ENCODE results near the gene CLSTN1. TPM values are rescaled to one million over a fixed set of nuclear protein-coding genes. Genes with fewer than 3 reads are reported as not detected.
A peak's percentile ranks its signal among the peaks of the same experiment; 100 is the strongest.

CLSTN1 gene
- total and polyA plus RNA-seq, 2 experiments from 2014 or later, result 70.9 to 81.5 TPM

GRCh38 chr1:9870572-9870971 is 46.8 kb upstream of the CLSTN1 start:
- Histone ChIP-seq H3K27me3 (no peaks in the 10 kb centered on the region), H3K9me3 (ENCODE audit: low read depth) (no peaks in the 10 kb centered on the region), H3K4me1 (ENCODE audit: low read depth) (peaks cover 6% of the 10 kb centered on the region), H3K4me3 (no peak overlapping the region), H3K36me3 (peaks cover 4% of the 10 kb centered on the region), H3K27ac (no peak overlapping the region)
- TF ChIP-seq CTCF (IDR thresholded peaks at IDR 0.05; ENCODE audit: low read depth, low read length), result no peak
- DNase-seq (ENCODE audit: low read depth in 1 of 2, low spot score in 1 of 2), result no peak

- no peaks in the 10 kb centered on the region for H3K27me3 ChIP-seq
- no peak for TF ChIP-seq CTCF (IDR thresholded peaks at IDR 0.05; ENCODE audit: low read depth, low read length)
Observed at GRCh38 chr1:9869831-9870251, 46.1 kb upstream of the CLSTN1 start.

GRCh38 chr1:9868244-9868590 is 44.5 kb upstream of the CLSTN1 start:
- no peaks in the 10 kb centered on the region for H3K4me1 ChIP-seq (ENCODE audit: low read depth)
- DNase-seq (ENCODE audit: low read depth in 1 of 2, low spot score in 1 of 2), result no peak
- peaks cover 4% of the 10 kb centered on the region for H3K36me3 ChIP-seq
- H3K4me3 ChIP-seq, result no peak overlapping the region
- no peak for TF ChIP-seq CTCF (IDR thresholded peaks at IDR 0.05; ENCODE audit: low read depth, low read length)
- H3K9me3 ChIP-seq (ENCODE audit: low read depth), result no peaks in the 10 kb centered on the region
- H3K27ac ChIP-seq, result peak overlapping the region; percentile 50
- no peaks in the 10 kb centered on the region for H3K27me3 ChIP-seq

More at GRCh38 chr1:9869831-9870251, 46.1 kb upstream of the CLSTN1 start:
- DNase-seq (ENCODE audit: low read depth in 1 of 2, low spot score in 1 of 2), result no peak
- H3K9me3 ChIP-seq (ENCODE audit: low read depth), result no peaks in the 10 kb centered on the region
- no peaks in the 10 kb centered on the region for H3K4me1 ChIP-seq (ENCODE audit: low read depth)
- H3K36me3 ChIP-seq, result peaks cover 4% of the 10 kb centered on the region
- no peak overlapping the region for H3K4me3 ChIP-seq
- no peak overlapping the region for H3K27ac ChIP-seq

GRCh38 chr1:9867408-9868243 is 43.9 kb upstream of the CLSTN1 start:
- peak; percentile 95 for TF ChIP-seq CTCF (IDR thresholded peaks at IDR 0.05; ENCODE audit: low read depth, low read length)
- H3K36me3 ChIP-seq, result peaks cover 4% of the 10 kb centered on the region
- no peaks in the 10 kb centered on the region for H3K4me1 ChIP-seq (ENCODE audit: low read depth)
- H3K4me3 ChIP-seq, result no peak overlapping the region
- no peaks in the 10 kb centered on the region for H3K9me3 ChIP-seq (ENCODE audit: low read depth)
- DNase-seq (ENCODE audit: low read depth in 1 of 2, low spot score in 1 of 2), result peak; percentile 76 to 82
- H3K27ac ChIP-seq, result peak overlapping the region; percentile 50
- H3K27me3 ChIP-seq, result no peaks in the 10 kb centered on the region

- Histone ChIP-seq H3K27me3 (no peaks in the 10 kb centered on the region), H3K36me3 (peaks cover 4% of the 10 kb centered on the region)
Observed at GRCh38 chr1:9866836-9867235, 43.1 kb upstream of the CLSTN1 start.

More at GRCh38 chr1:9866836-9867235, 43.1 kb upstream of the CLSTN1 start:
- Histone ChIP-seq H3K4me1 (ENCODE audit: low read depth) (no peaks in the 10 kb centered on the region), H3K4me3 (no peak overlapping the region), H3K9me3 (ENCODE audit: low read depth) (no peaks in the 10 kb centered on the region), H3K27ac (no peak overlapping the region)
- no peak for TF ChIP-seq CTCF (IDR thresholded peaks at IDR 0.05; ENCODE audit: low read depth, low read length)
- DNase-seq (ENCODE audit: low read depth in 1 of 2, low spot score in 1 of 2), result no peak

Data from cardiac muscle cell (in vitro differentiated cells and primary cell).